Measurements from ENCODE around the gene SEPTIN1. TPM values are rescaled to one million over a fixed set of nuclear protein-coding genes. Genes with fewer than 3 reads are reported as not detected.

The SEPTIN1 gene, protein sequence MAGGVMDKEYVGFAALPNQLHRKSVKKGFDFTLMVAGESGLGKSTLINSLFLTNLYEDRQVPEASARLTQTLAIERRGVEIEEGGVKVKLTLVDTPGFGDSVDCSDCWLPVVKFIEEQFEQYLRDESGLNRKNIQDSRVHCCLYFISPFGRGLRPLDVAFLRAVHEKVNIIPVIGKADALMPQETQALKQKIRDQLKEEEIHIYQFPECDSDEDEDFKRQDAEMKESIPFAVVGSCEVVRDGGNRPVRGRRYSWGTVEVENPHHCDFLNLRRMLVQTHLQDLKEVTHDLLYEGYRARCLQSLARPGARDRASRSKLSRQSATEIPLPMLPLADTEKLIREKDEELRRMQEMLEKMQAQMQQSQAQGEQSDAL
- 1 to 10 TPM; 2.8 to 9.8 (median 4.8) TPM for total RNA-seq

DNA sequence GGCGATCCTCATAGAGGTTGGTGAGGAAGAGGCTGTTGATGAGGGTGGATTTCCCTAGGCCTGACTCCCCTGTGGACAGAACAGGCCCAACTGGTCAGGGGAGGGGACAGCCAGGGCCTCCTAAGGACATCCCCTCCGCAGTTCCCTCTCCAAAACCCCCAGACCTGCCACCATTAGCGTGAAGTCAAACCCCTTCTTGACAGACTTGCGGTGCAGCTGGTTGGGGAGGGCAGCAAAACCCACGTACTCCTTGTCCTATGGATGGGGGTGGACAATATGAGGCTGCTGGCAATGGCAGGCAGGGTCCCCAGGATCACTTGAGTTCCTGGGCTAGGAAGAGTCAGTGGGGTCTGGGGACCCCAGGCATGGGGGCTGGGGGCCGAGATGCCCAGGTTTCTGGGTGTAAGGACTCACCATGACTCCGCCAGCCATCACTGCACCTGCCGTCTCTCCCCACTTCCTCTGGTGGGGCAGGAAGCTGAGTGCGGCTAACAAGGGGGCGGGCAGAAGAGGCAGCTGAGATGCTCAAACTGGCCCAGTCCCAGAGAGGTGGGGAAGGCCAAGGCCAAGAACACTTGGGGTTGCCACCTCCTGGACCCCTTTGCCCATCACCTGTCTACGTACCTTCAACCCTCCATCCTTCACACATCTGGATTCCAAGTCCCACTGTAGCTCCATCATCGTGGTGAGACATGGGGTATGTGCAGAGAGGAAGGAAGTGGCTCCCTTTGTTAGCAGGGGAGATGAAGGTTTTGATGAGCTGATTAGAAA lies at the start of gene SEPTIN1:
Gene SEPTIN1, minus strand, starts transcription at position 451 of the 771 bp plus-strand sequence. Its CDS starts 19 bp downstream, at position 432.
- Histone ChIP-seq H3K4me1 (peaks cover 4 to 12% (median 8%) of the 10 kb centered on the region in 4 donors), H3K27ac (peak within 1 kb of the TSS; percentile 29 to 60 (median 51)), H3K4me3 (peak within 1 kb of the TSS in 1 of 4 donors; percentile 24), H3K9me3 (no peaks in the 10 kb centered on the region), H3K36me3 (no peaks in the 10 kb centered on the region), H3K27me3 (no peaks in the 10 kb centered on the region)
- DNase-seq = peak; percentile 67
- intact Hi-C loops (cut with DNase I; ENCODE audit: low total_unique reads) = no loop called here
- in situ Hi-C loops (cut with MboI; ENCODE audit: low pct_ligation_motif_present in 1 of 4, low pct_unique_long_range_greater_than_20kb in 1 of 4, low sequenced_read_pairs in 3 of 4) = no loop called here
- no peak for TF ChIP-seq EP300 (IDR thresholded peaks at IDR 0.05; ENCODE audit: low read depth)
- TF ChIP-seq, protein P1, sequence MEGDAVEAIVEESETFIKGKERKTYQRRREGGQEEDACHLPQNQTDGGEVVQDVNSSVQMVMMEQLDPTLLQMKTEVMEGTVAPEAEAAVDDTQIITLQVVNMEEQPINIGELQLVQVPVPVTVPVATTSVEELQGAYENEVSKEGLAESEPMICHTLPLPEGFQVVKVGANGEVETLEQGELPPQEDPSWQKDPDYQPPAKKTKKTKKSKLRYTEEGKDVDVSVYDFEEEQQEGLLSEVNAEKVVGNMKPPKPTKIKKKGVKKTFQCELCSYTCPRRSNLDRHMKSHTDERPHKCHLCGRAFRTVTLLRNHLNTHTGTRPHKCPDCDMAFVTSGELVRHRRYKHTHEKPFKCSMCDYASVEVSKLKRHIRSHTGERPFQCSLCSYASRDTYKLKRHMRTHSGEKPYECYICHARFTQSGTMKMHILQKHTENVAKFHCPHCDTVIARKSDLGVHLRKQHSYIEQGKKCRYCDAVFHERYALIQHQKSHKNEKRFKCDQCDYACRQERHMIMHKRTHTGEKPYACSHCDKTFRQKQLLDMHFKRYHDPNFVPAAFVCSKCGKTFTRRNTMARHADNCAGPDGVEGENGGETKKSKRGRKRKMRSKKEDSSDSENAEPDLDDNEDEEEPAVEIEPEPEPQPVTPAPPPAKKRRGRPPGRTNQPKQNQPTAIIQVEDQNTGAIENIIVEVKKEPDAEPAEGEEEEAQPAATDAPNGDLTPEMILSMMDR (IDR thresholded peaks at IDR 0.05) = no peak
- TF ChIP-seq POLR2AphosphoS5 (IDR thresholded peaks at IDR 0.05) = no peak
- TF ChIP-seq POLR2A (IDR thresholded peaks at IDR 0.05) = peak; percentile 7
- WGBS, 2 donors (ENCODE audit: low coverage in 1 of 2) = 48 to 60% methylated on average over 2 to 12 of the region's 12 CpGs

DNA sequence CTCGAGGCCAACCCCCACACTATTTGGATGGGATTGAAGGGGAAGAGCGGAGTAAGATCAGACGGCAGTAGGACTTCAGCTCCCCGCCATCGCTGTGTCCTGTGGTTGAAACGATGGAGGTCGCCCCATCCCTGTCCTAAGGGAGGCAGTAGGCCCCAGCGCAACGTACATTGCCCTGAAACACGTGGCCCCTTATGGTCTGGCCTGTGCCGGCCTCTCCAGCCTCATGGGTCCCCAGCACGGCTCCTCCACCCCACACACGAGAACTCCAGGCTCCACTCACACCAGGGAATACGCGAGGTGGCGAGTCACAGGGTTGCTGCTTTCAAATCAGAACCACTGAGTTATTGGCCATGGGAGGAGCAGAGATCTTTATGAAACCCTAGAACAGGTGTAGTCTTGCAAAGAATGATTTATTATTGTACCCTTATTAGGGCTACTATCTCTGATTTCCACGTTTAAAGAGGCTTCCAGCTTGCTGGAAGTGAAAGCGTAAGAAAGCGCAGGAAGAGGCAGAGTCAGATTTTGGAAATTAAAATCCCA lies 48.1 kb upstream of the SEPTIN1 start:
- Histone ChIP-seq H3K27ac (peak overlapping the region; percentile 88 to 92 (median 90)), H3K4me1 (peaks cover 0 to 23% (median 17%) of the 10 kb centered on the region in 4 donors), H3K9me3 (no peaks in the 10 kb centered on the region), H3K36me3 (no peaks in the 10 kb centered on the region), H3K27me3 (no peaks in the 10 kb centered on the region), H3K4me3 (peak overlapping the region in 3 of 4 donors; percentile 58 to 70 (median 69))
- TF ChIP-seq EP300 (IDR thresholded peaks at IDR 0.05; ENCODE audit: low read depth) = no peak
- TF ChIP-seq, protein P1 (IDR thresholded peaks at IDR 0.05) = peak in 1 of 5 experiments; percentile 43
- no peak for DNase-seq
- intact Hi-C loops (cut with DNase I; ENCODE audit: low total_unique reads) (no loop called here), in situ Hi-C loops (cut with MboI; ENCODE audit: low pct_ligation_motif_present in 1 of 4, low pct_unique_long_range_greater_than_20kb in 1 of 4, low sequenced_read_pairs in 3 of 4) (loop anchor here in 2 of 4 donors (10.0 to 25.0 kb wide), 3 partner anchors 94 to 174 kb away; partner anchors contain the start of genes ZNF688 (in 1 of the 2), ZNF764 (in 1 of the 2) and ZNF768 (in 1 of the 2))
- WGBS, 2 donors (ENCODE audit: low coverage in 1 of 2) = 64 to 86% methylated on average over 4 to 19 of the region's 19 CpGs

DNA sequence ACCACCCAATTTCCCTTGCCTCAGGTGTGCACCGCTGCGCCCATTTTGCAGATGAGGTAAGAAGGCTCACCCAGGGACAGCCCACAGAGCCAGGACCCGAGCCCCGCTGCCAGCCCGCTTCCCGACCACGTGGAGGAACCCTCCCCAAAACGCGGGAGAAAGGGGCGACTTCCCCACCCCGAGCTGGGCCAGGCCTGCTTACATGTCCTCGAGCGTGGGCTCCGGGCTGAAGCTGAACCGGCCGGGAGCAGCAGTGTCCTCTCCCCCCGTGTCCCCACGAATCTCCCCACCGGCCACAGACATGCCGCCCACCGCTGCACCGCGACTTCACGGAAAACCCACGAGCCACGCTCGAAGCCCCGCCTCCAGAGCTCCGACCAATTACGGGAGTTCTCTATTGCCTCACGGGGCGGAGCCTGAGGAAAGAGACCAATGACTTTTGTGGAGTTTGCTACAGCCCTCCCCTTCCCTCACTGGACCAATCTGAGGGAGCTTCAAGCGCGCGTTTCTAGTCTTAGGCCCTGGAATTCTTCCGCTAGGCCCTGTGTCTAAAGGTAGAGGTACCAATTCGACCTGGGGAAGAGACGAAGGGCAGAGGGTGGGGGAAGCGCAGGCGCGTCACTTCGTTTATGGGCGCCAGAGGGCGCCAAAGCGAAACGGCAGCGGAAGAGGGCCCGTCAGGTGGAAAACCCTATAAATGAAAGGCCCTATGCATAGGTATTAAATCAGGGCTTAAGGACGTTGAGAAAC lies 47.5 kb upstream of the SEPTIN1 start, which contains the start of gene DCTPP1:
Gene DCTPP1, minus strand, starts transcription at position 353 of the 750 bp plus-strand sequence. Its CDS starts 50 bp downstream, at position 303.
- peak within 1 kb of the TSS; percentile 51 to 70 (median 64) for H3K4me3 ChIP-seq
- H3K27me3 ChIP-seq = no peaks in the 10 kb centered on the region
- no peaks in the 10 kb centered on the region for H3K9me3 ChIP-seq
- no peaks in the 10 kb centered on the region for H3K36me3 ChIP-seq
- peak within 1 kb of the TSS; percentile 88 to 92 (median 90) for H3K27ac ChIP-seq
- 1% methylated on average over 39 of the region's 49 CpGs; no CpG with 5 or more reads in 1 of the 2 donors for WGBS, 2 donors (ENCODE audit: low coverage in 1 of 2)
- peaks cover 0 to 23% (median 17%) of the 10 kb centered on the region in 4 donors for H3K4me1 ChIP-seq
- TF ChIP-seq POLR2AphosphoS5 (IDR thresholded peaks at IDR 0.05) (peak; percentile 40 to 78 (median 44)), POLR2A (IDR thresholded peaks at IDR 0.05) (peak; percentile 48), EP300 (IDR thresholded peaks at IDR 0.05; ENCODE audit: low read depth) (no peak)
- TF ChIP-seq, protein P1 (IDR thresholded peaks at IDR 0.05) = peak; percentile 60 to 96 (median 84)
- DNase-seq = peak; percentile 97
- intact Hi-C loops (cut with DNase I; ENCODE audit: low total_unique reads) (no loop called here), in situ Hi-C loops (cut with MboI; ENCODE audit: low pct_ligation_motif_present in 1 of 4, low pct_unique_long_range_greater_than_20kb in 1 of 4, low sequenced_read_pairs in 3 of 4) (loop anchor here in 2 of 4 donors (10.0 to 25.0 kb wide), 3 partner anchors 95 to 175 kb away; partner anchors contain the start of genes ZNF688 (in 1 of the 2), ZNF764 (in 1 of the 2) and ZNF768 (in 1 of the 2))

Data from transverse colon (tissue), 4 donors.